ENCODE measurements around the gene MYLK3. TPM values are rescaled to one million over a fixed set of nuclear protein-coding genes. Genes with fewer than 3 reads are reported as not detected.

The MYLK3 gene
- total RNA-seq, 2 experiments from 2014 or later: 0.33 to 0.54 TPM

- no peak overlapping the region for H3K4me3 Mint-ChIP-seq
These were observed 28.6 kb downstream of the MYLK3 start for GRCh38 chr16:46719528-46719927.

DNA sequence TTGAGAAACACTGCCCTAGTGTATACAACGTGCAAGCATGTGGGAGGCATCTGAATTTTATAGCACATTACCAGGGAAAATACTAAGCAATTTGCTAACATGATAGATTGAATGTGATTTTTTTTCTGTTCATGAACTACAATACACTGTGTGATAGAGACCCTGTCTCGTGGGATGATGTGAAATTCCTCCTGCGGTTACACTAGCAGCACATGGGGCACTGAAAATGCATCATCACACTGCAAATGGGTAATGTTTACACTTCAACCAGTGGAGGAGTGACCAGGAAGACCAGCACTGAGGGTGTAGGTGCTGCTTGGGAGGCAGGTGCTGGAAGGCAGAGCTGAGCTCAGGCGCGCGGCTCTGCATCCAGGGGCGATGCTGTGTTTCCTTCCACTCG lies 29.9 kb downstream of the MYLK3 start:
- H3K4me1 Mint-ChIP-seq: no peaks in the 10 kb centered on the region
- peaks cover 2% of the 10 kb centered on the region for H3K9me3 Mint-ChIP-seq
- H3K4me3 Mint-ChIP-seq: no peak overlapping the region
- no peaks in the 10 kb centered on the region for H3K36me3 Mint-ChIP-seq
- DNase-seq: no peak
- no peak overlapping the region for H3K27ac Mint-ChIP-seq
- no peaks in the 10 kb centered on the region for H3K27me3 Mint-ChIP-seq

More at GRCh38 chr16:46719528-46719927, 28.6 kb downstream of the MYLK3 start:
- Mint-ChIP-seq H3K4me1 (no peaks in the 10 kb centered on the region), H3K27ac (no peak overlapping the region), H3K27me3 (no peaks in the 10 kb centered on the region), H3K9me3 (peaks cover 2% of the 10 kb centered on the region), H3K36me3 (no peaks in the 10 kb centered on the region)
- DNase-seq: no peak

- no peak for DNase-seq
- Mint-ChIP-seq H3K4me3 (no peak overlapping the region), H3K9me3 (no peaks in the 10 kb centered on the region), H3K27ac (no peak overlapping the region), H3K4me1 (no peaks in the 10 kb centered on the region), H3K36me3 (no peaks in the 10 kb centered on the region), H3K27me3 (no peaks in the 10 kb centered on the region)
These were observed 30.5 kb downstream of the MYLK3 start for GRCh38 chr16:46717692-46718091.

- Mint-ChIP-seq H3K27ac (no peak overlapping the region), H3K4me3 (no peak overlapping the region), H3K4me1 (no peaks in the 10 kb centered on the region), H3K9me3 (no peaks in the 10 kb centered on the region), H3K27me3 (no peaks in the 10 kb centered on the region), H3K36me3 (no peaks in the 10 kb centered on the region)
- no peak for DNase-seq
These were observed 32.3 kb downstream of the MYLK3 start for GRCh38 chr16:46715769-46716305.

DNA sequence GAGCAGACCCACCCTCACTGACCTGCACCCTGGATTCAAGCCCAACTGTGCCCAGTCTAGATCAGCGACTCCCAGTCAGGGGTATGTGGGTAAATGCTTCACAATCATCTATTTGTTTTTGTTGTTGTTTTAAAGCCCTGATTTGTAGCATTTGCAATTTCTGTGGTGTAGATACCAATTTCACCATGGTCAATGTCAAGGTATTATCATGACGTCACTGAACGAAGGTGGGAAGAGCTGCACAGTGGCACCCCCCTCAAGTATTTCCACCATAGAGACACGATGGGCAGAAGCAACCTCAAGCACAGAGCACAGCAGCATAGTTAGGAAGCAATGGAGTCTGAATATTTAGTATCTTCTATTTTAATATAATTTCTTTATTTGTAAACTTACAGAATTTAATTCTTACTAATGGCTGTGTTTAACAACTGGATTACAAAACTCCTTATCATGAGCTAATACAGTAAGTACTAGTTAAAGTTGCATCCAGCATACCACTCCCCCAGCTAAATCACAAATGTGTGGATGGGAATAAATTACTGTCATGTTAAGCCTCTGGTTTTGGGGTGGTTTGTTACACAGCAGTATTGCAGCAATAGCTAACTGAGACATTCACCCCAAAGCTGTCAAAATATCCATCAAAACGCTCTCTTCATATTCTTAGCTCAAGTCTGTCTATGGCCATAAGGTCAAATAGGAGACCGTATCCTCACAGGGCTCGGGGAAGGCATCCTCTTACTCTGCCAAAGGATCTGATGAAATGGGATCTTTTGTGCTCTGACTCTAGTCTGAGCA lies 33.1 kb downstream of the MYLK3 start:
- Mint-ChIP-seq H3K9me3 (no peaks in the 10 kb centered on the region), H3K27ac (no peak overlapping the region), H3K4me3 (no peak overlapping the region), H3K36me3 (no peaks in the 10 kb centered on the region), H3K27me3 (no peaks in the 10 kb centered on the region), H3K4me1 (no peaks in the 10 kb centered on the region)
- no peak for DNase-seq

GRCh38 chr16:46713634-46714033 lies 34.5 kb downstream of the MYLK3 start:
- DNase-seq: no peak
- no peaks in the 10 kb centered on the region for H3K36me3 Mint-ChIP-seq
- no peaks in the 10 kb centered on the region for H3K9me3 Mint-ChIP-seq
- no peak overlapping the region for H3K4me3 Mint-ChIP-seq
- H3K27ac Mint-ChIP-seq: no peak overlapping the region
- no peaks in the 10 kb centered on the region for H3K4me1 Mint-ChIP-seq
- H3K27me3 Mint-ChIP-seq: no peaks in the 10 kb centered on the region

- DNase-seq: no peak
- Mint-ChIP-seq H3K9me3 (no peaks in the 10 kb centered on the region), H3K4me3 (no peak overlapping the region)
These were observed 35.2 kb downstream of the MYLK3 start for GRCh38 chr16:46712911-46713310.

GRCh38 chr16:46711106-46712058 lies 36.8 kb downstream of the MYLK3 start:
- Mint-ChIP-seq H3K27me3 (no peaks in the 10 kb centered on the region), H3K4me3 (no peak overlapping the region), H3K36me3 (no peaks in the 10 kb centered on the region), H3K9me3 (no peaks in the 10 kb centered on the region), H3K4me1 (no peaks in the 10 kb centered on the region), H3K27ac (peak overlapping the region; percentile 35)
- DNase-seq: no peak

More at GRCh38 chr16:46712911-46713310, 35.2 kb downstream of the MYLK3 start:
- Mint-ChIP-seq H3K27ac (no peak overlapping the region), H3K4me1 (no peaks in the 10 kb centered on the region), H3K27me3 (no peaks in the 10 kb centered on the region), H3K36me3 (no peaks in the 10 kb centered on the region)

- H3K9me3 Mint-ChIP-seq: no peaks in the 10 kb centered on the region
- DNase-seq: no peak
- H3K27me3 Mint-ChIP-seq: no peaks in the 10 kb centered on the region
- H3K4me1 Mint-ChIP-seq: no peaks in the 10 kb centered on the region
- H3K4me3 Mint-ChIP-seq: no peak overlapping the region
- H3K36me3 Mint-ChIP-seq: no peaks in the 10 kb centered on the region
- no peak overlapping the region for H3K27ac Mint-ChIP-seq
These were observed 38.6 kb downstream of the MYLK3 start for GRCh38 chr16:46709469-46710005.

DNA sequence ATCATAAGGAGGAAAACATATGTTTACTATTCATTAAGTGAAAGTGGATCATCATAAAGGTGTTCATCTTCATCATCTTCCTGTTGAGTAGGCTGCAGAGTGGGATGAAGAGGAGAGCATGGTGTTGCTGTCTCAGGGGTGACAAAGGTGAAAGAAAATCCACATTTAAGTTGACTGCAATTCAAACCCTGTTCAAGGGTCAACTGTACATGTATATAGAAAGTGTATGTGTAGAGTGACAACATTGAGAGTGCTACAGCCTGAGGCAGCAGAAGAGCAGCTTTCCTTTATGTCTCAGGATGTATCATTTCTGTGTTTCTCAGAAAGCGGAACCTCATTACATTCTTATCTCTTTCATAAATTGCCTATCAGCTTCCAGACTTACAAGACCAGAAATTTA lies 41.5 kb downstream of the MYLK3 start:
- Mint-ChIP-seq H3K27me3 (no peaks in the 10 kb centered on the region), H3K4me3 (no peak overlapping the region), H3K9me3 (no peaks in the 10 kb centered on the region), H3K27ac (no peak overlapping the region), H3K36me3 (peaks cover 8% of the 10 kb centered on the region), H3K4me1 (no peaks in the 10 kb centered on the region)
- DNase-seq: no peak

GRCh38 chr16:46702030-46702429 lies 46.1 kb downstream of the MYLK3 start:
- Mint-ChIP-seq H3K27me3 (no peaks in the 10 kb centered on the region), H3K27ac (no peak overlapping the region), H3K4me1 (no peaks in the 10 kb centered on the region), H3K4me3 (no peak overlapping the region), H3K36me3 (peaks cover 21% of the 10 kb centered on the region), H3K9me3 (no peaks in the 10 kb centered on the region)
- no peak for DNase-seq

DNA sequence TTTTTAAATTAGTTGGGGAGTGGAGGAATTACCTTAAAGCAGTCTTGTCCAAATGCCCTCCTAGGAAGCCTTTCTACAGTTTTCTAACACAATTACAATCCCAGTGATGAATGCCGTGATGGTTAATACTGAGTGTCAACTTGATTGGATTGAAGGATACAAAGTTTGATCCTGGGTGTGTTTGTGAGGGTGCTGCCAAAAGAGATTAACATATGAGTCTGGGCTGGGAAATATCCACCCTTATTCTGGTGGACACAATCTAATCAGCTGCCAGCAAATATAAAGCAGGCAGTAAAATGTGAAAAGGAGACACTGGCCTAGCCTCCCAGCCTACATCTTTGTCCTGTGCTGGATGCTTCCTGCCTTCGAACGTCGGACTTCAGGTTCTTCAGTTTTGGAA lies 46.5 kb downstream of the MYLK3 start:
- Mint-ChIP-seq H3K9me3 (no peaks in the 10 kb centered on the region), H3K4me3 (no peak overlapping the region), H3K27me3 (no peaks in the 10 kb centered on the region), H3K27ac (no peak overlapping the region), H3K36me3 (peaks cover 23% of the 10 kb centered on the region), H3K4me1 (no peaks in the 10 kb centered on the region)
- no peak for DNase-seq

- DNase-seq: no peak
- H3K36me3 Mint-ChIP-seq: peaks cover 35% of the 10 kb centered on the region
- no peaks in the 10 kb centered on the region for H3K27me3 Mint-ChIP-seq
- H3K27ac Mint-ChIP-seq: no peak overlapping the region
- no peak overlapping the region for H3K4me3 Mint-ChIP-seq
- no peaks in the 10 kb centered on the region for H3K9me3 Mint-ChIP-seq
- no peaks in the 10 kb centered on the region for H3K4me1 Mint-ChIP-seq
These were observed 48.1 kb downstream of the MYLK3 start for GRCh38 chr16:46700048-46700447.

GRCh38 chr16:46696957-46697356 lies 51.2 kb downstream of the MYLK3 start:
- no peak for DNase-seq
- peaks cover 4% of the 10 kb centered on the region for H3K4me1 Mint-ChIP-seq
- no peaks in the 10 kb centered on the region for H3K9me3 Mint-ChIP-seq
- no peak overlapping the region for H3K27ac Mint-ChIP-seq
- H3K36me3 Mint-ChIP-seq: peaks cover 38% of the 10 kb centered on the region
- H3K4me3 Mint-ChIP-seq: no peak overlapping the region
- H3K27me3 Mint-ChIP-seq: no peaks in the 10 kb centered on the region

DNA sequence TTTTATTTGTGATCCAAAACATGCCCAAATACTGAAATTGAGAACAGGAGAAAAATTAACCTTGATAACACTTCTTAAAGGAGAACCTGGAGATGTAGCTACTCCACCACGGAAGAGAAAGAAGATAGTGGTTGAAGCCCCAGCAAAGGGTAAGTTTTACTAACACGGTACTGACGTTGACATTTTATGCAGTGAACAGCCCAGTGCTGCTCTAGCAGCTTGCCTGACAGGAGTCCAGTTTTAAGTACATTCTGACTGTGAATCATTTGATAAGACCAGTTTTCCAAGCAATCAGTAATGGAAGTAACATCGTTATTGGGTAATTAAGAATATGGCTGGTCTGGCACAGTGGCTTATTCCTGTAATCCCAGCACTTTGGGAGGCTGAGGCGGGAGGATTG lies 52.2 kb downstream of the MYLK3 start:
- Mint-ChIP-seq H3K4me1 (peaks cover 12% of the 10 kb centered on the region), H3K4me3 (no peak overlapping the region), H3K9me3 (no peaks in the 10 kb centered on the region), H3K27me3 (no peaks in the 10 kb centered on the region), H3K27ac (no peak overlapping the region), H3K36me3 (peaks cover 45% of the 10 kb centered on the region)
- no peak for DNase-seq

Measured in activated naive CD8-positive, alpha-beta T cell treated with anti-CD3 and anti-CD28 coated beads for 36 hours (primary cell).